Inflammatory macrophage treated with lipopolysaccharide for 1 hour (primary cell): ENCODE results near the gene ALPG.
A peak's percentile ranks its signal among the peaks of the same experiment; 100 is the strongest.
"Not testable (repeated sequence)": the region's sequence is repeated elsewhere in the genome, so short reads cannot be mapped to it uniquely, and the experiment has no call there.

ENCODE experiments used
- DNase-seq, 2 donors: peaks; one replicate each; pipeline ENCODE4 v3.0.0-alpha.2; 2020 to 2022

ALPG gene

GRCh38 chr2:232377319-232377718 is 29.3 kb upstream of the ALPG start:
- no peak for DNase-seq

- no peak for DNase-seq
Observed at GRCh38 chr2:232377841-232378734, 28.6 kb upstream of the ALPG start.

- DNase-seq, result not testable (repeated sequence)
Observed at GRCh38 chr2:232378735-232379151, 27.9 kb upstream of the ALPG start, which contains the start of gene ALPP. TSS of gene ALPP (plus strand) at chr2:232378751. CDS start at chr2:232378803, 52 bp downstream.

DNA sequence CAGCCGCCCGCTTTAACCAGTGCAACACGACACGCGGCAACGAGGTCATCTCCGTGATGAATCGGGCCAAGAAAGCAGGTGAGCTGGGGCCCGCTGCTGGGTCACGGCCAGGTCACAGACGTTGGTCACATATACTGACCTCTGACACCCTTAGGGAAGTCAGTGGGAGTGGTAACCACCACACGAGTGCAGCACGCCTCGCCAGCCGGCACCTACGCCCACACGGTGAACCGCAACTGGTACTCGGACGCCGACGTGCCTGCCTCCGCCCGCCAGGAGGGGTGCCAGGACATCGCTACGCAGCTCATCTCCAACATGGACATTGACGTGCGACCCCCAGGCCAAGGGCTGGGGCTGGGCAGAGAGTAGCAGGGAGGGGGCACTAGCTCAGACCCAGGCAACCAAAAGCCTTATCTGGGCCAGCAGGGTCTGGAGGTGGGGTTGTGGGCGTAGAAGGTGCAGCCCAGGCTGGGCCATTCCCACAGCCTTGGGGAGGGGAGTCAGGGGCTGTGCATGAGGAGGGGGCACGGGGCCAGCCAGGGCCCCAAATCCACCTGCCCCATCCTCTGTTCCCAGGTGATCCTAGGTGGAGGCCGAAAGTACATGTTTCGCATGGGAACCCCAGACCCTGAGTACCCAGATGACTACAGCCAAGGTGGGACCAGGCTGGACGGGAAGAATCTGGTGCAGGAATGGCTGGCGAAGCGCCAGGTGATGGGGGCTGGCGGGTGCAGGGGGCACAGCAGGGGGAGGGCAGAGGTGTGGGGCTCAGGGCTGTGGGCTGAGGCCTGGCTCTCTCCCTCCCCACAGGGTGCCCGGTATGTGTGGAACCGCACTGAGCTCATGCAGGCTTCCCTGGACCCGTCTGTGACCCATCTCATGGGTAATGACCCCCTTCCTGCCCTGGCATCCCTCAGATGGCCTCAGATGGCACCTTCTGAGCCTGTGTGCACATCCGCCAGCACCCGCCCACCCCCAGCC is 26.7 kb upstream of the ALPG start:
- DNase-seq, result not testable (repeated sequence)

DNA sequence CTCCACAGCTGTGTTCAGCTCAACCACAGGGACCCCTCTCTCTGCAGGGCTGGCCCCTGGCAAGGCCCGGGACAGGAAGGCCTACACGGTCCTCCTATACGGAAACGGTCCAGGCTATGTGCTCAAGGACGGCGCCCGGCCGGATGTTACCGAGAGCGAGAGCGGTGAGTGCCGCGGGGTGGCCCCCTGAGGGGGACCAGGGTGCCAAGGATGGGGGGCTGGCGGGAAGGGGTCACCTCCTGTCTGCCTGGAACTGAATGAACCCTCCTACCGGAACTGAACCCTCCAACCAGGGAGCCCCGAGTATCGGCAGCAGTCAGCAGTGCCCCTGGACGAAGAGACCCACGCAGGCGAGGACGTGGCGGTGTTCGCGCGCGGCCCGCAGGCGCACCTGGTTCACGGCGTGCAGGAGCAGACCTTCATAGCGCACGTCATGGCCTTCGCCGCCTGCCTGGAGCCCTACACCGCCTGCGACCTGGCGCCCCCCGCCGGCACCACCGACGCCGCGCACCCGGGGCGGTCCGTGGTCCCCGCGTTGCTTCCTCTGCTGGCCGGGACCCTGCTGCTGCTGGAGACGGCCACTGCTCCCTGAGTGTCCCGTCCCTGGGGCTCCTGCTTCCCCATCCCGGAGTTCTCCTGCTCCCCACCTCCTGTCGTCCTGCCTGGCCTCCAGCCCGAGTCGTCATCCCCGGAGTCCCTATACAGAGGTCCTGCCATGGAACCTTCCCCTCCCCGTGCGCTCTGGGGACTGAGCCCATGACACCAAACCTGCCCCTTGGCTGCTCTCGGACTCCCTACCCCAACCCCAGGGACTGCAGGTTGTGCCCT is 25.2 kb upstream of the ALPG start:
- DNase-seq, result not testable (repeated sequence)

GRCh38 chr2:232382331-232383225 is 24.1 kb upstream of the ALPG start:
- no peak for DNase-seq

GRCh38 chr2:232384466-232384865 is 22.2 kb upstream of the ALPG start:
- DNase-seq, result no peak

GRCh38 chr2:232385058-232385457 is 21.6 kb upstream of the ALPG start:
- DNase-seq, result not testable (repeated sequence)

- DNase-seq, result no peak
Observed at GRCh38 chr2:232385660-232386489, 20.8 kb upstream of the ALPG start.

- DNase-seq, result no peak
Observed at GRCh38 chr2:232386490-232386739, 20.2 kb upstream of the ALPG start.

GRCh38 chr2:232386740-232387450 is 19.7 kb upstream of the ALPG start:
- DNase-seq, result no peak

GRCh38 chr2:232387451-232388171 is 19.0 kb upstream of the ALPG start:
- no peak for DNase-seq

DNA sequence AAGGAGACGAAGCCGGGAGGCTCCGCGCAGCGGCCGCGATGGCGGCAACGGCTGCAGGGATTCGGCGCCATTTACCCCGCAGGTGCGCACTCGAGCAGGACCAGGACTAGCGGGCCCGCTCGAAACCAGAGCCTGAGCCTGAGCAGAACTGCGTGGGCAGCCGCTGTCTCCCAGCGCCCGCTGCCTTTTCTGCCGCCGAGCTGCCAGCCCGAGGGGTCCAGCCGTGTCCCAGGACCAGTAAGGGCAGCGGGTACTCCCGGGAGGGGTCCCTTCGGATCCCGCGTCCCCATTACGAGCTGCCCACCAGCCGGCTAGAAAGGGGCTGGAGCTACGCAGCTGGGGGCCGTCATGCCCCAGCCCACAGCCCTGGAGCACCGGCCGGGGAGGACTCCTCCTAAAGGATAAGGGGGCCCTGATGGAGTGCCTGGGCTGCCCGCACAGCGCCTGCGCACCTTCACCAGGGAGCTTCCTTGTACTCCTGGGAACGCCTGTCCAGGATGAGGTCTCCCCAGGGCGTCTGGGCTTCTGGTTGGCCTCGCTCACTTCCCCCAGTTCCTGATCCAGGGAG is 18.2 kb upstream of the ALPG start:
- no peak for DNase-seq

- no peak for DNase-seq
Observed at GRCh38 chr2:232389327-232389726, 17.3 kb upstream of the ALPG start.

DNA sequence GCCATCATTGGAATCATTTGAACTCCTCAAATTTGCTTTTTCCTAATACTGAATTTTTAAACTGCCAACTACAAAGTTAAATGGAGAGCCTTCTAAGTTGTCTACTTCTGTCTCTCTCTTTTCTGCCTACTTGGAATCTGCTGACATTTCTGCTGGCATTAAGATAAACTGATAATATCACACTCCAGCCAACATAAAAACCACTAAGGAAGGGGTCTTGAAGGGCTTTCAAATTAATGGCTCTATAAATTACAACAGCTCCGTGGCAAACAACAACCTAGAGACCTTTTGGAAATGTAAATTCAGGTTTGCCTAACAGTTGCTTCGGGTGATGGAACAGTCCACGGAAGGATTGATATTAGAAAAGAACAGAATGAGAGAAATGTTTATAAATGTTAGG is 16.0 kb upstream of the ALPG start:
- DNase-seq, result no peak

- DNase-seq, result no peak
Observed at GRCh38 chr2:232393556-232393955, 13.1 kb upstream of the ALPG start.

GRCh38 chr2:232394431-232394830 is 12.2 kb upstream of the ALPG start:
- DNase-seq, result not testable (repeated sequence)

DNA sequence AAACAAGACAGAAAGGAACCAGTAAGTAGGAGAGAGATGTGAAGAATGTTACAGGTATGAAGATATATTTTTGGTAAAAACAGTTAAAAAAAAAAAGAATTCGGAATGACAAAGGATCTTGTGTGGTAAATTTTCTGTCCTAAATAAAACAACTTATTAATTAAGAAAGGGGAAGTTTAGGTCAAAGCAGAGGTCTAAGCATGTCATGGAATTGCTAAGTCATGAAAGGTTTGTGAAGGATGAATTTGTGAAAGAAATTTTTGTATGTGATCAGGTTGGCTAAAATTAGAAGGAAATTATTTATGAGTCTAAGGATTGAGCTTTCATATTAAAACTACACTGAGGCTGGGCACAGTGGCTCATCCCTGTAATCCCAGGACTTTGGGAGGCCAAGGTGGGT is 11.1 kb upstream of the ALPG start:
- no peak for DNase-seq

GRCh38 chr2:232396683-232397082 is 10.0 kb upstream of the ALPG start:
- peak; percentile 8 to 11 for DNase-seq
